Ecto neural progenitor cell (in vitro differentiated cells): ENCODE measurements around the gene SLC6A16.
"Not testable (repeated sequence)": the region's sequence is repeated elsewhere in the genome, so short reads cannot be mapped to it uniquely, and the experiment has no call there.

ENCODE experiments used
- DNase-seq: peaks from one replicate; pipeline ENCODE4 v3.0.0-alpha.2; 2018; ENCODE audit warnings: low spot score

The SLC6A16 gene

GRCh38 chr19:49331187-49331586 lies 6.2 kb upstream of the SLC6A16 start:
- DNase-seq = not testable (repeated sequence)

- DNase-seq = no peak
Measured at GRCh38 chr19:49328741-49329140, 3.8 kb upstream of the SLC6A16 start.

GRCh38 chr19:49327878-49328544 lies 3.0 kb upstream of the SLC6A16 start:
- DNase-seq = no peak

GRCh38 chr19:49326165-49326704 lies 1.2 kb upstream of the SLC6A16 start:
- DNase-seq = no peak

DNA sequence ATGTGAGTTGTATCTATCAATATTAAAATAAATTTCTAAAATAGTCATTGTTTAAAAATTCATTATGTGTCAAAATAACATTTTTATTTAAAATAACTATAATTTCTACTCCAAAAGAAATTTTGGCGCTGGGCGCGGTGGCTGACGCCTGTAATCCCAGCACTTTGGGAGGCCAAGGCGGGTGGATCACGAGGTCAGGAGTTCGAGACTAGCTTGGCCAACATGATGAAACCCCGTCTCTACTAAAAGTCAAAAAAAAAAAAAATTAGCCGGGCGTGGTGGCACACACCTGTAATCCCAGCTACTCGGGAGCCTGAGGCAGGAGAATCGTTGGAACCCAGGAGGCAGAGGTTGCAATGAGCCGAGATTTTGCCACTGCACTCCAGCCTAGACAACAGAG lies 765 bp upstream of the SLC6A16 start:
- not testable (repeated sequence) for DNase-seq

DNA sequence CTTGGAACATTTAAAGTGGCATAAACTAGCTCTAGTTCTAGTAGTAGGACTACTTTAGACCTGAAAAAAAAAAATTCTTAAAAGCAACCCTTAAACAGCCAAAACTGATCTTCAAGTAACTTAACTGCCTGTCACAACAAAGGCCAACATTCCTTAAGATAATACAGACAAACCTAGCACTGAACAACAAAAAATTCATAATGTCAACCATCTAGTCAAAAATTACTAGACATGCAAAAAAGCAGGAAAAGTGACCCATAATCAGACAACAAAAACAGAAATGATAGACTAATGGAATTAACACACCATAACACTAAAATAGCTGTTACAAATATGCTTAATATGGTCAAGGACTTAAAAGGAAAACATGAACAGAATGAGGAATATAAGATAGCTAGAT lies 6.7 kb downstream of the SLC6A16 start:
- no peak for DNase-seq

DNA sequence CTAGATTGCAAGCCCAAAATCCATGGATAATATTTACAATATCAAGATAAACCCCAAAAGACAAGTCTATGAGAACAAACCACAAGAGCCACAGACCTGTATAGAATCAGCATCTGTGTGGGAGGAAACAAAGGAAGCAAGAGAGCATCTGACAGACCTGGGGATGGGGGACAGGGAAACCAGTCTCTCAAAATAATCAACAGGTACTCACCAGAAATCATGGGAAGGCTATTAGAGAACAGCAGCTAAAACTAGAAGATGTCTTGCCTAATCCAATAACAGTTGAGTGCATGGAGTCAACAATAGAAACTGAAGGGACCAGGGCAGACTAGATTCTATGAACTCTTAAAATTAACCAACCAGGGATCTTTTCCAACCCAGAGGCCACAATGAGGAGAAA lies 8.7 kb downstream of the SLC6A16 start:
- no peak for DNase-seq

- no peak for DNase-seq
Measured at GRCh38 chr19:49315111-49315510, 9.9 kb downstream of the SLC6A16 start.

DNA sequence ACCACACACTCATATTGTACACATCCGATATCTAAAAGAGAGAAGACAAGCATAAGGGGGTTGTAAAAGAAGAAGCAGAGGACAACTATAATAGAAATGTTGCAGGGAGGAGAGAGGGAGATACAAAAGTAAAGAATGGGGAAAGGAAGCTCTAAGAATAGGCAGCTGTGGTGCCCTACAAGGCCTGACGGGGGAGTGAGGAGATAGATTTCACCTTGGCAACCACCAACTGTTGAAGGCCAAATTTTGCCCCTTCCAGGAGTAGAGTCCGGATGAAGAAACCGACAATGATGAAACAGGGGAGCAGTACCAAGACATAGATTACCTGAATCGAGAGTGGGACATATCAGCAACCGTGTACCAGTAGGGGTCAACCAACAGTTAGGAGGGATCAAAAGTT lies 15.9 kb downstream of the SLC6A16 start:
- DNase-seq = no peak

DNA sequence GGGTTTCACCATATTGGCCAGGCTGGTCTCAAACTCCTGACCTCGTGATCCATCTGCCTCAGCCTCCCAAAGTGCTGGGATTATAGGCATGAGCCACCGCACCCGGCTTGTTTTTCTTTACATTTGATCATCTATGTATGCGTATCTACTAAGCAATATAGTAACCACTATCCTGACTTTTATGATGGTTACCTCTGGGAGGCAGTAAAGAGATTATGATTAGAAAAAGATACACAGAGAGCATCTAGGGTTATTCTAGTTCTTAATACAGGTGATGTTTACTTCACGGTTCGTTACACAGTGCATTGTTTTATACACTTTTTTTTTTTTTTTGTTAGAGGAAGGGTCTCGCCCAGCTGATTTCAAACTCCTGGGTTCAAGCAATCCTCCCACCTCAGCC lies 18.3 kb downstream of the SLC6A16 start:
- DNase-seq = not testable (repeated sequence)

DNA sequence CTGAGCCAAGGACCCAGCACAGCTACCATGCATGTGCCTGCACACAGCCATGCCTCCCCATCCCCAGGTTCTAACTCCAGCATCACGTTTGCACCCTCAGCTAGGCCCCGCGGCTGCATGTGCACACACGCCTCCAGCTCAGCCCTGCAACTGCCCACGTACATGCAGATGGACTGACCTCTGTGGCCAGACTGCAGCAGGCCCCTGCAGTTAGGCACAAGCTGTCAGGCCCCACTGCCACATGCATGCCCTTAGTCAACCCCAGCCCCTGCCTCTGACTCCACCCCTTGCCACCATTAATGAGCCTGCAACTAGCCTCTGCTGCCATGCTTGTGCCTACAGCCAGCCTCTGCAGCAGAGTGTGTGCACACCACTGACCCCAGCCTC lies 23.1 kb downstream of the SLC6A16 start:
- no peak for DNase-seq

DNA sequence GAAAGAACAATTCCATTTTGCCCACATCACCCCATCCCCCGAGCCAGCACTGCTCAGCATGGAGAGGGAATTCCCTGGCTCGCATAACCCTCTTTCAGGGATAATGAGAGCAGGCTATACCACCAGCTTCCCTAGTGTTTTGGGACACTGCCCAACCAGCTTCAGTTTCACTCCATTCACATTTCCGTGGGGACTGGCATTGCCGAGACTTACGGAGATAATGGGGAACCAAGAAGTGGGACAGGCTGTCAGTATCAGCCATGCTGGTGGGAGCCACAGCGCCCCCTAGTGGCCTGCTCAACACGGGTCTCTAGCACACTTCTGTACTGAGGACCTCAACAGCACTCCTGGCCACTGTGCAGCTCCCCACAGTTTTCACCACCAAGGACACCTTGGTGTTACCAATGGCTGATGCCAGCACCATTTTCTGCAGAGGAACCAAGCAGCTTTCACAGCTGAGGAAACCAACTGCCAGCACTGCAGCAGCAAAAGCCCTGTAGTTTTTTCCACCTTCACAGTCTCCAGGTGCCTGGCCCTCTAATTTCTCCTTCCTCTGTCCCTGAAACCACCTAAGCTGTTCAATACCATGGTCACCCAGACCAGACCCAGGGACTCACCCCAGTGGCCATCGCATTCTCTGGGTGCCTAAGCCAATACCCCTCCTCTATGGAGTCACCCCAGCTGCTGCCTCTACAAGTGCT lies 23.7 kb downstream of the SLC6A16 start:
- peak; percentile 88 for DNase-seq

GRCh38 chr19:49298653-49299052 lies 26.3 kb downstream of the SLC6A16 start:
- not testable (repeated sequence) for DNase-seq

DNA sequence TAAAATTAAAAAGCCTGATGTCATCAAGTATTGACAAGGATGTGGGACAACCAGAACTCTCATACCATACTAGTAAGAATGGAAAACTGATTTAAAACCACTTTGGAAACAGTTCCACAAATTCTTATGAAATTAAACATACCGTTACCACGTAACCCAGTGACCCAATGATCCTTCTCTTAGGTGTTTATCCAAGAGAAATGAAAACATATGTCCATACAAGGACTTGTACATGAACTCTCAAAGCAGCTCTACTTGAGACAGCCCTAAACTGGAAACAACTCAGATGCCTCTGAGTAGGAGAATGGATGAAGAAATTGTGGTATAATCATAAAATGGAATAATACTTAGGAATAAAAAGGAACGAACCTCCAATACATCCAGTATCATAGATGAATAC lies 27.6 kb downstream of the SLC6A16 start:
- DNase-seq = no peak

- DNase-seq = no peak
Measured at GRCh38 chr19:49295208-49295880, 29.6 kb downstream of the SLC6A16 start.

DNA sequence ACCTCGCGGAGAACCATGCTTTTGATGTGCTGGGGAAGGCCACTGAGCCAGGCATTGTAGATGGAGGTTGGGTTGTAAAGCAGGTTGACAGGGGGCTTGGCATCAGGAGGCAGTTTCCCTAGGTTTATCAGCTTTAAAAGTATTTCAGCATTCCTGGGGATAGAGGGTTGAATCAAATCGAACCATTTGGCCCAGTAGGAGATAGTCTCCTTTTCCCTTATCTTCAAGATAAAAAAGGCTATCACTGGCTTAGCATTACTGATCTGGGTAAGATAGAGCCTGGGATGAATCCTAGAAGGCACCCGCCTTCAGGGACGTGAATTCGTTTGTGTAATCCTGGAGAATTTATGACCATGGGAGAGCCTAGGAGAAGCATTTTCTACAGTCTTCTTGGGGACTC lies 30.6 kb downstream of the SLC6A16 start:
- DNase-seq = no peak

DNA sequence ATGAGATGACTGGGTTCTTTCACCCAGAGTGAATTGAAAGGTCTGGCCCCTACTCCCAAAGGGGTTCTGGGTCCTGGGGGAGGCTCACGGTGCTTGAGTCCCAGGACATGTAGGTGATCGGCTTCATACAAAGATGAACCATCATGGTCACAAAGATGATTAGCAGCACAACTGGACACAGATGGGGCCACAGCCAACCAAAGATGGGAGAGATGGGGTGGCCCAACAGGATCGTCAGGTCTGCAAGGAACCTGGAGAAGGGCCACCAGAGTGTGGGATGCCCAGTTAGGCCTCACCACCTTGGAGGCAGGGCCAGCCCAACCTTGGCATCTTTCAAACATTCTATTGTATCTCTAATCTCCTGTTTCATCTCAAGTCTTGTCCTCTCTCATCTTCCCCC lies 34.5 kb downstream of the SLC6A16 start:
- no peak for DNase-seq

DNA sequence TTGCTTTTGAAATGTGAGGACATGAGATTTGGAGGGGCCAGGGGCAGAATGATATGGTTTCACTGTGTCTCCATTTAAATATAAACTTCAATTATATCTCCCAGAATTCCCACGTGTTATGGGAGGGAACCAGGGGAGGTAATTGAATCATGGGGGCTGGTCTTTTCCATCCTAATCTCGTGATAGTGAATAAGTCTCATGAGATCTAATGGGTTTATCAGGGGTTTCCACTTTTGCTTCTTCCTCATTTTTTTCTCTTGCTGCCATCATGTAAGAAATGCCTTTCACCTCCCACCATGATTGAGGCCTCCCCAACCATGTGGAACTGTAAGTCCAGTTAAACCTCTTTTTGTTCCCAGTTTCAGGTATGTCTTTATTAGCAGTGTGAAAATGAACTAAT lies 35.7 kb downstream of the SLC6A16 start:
- DNase-seq = not testable (repeated sequence)

DNA sequence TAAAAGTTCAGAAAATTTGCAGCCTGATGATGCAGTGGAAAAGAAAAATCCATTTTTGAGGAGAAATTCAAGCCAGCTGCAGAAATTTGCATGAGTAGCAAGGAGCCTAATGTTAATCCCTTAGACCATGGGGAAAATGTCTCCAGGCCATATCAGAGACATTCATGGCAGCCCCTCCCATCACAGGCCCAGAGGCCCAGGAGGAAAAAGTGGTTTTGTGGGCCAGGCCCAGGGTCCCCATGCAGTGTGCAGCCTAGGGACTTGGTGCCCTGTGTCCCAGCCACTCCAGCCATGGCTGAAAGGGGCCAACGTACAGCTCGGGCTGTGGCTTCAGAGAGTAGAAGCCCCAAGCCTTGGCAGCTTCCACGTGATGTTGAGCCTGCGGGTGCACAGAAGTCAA lies 36.8 kb downstream of the SLC6A16 start:
- DNase-seq = not testable (repeated sequence)

DNA sequence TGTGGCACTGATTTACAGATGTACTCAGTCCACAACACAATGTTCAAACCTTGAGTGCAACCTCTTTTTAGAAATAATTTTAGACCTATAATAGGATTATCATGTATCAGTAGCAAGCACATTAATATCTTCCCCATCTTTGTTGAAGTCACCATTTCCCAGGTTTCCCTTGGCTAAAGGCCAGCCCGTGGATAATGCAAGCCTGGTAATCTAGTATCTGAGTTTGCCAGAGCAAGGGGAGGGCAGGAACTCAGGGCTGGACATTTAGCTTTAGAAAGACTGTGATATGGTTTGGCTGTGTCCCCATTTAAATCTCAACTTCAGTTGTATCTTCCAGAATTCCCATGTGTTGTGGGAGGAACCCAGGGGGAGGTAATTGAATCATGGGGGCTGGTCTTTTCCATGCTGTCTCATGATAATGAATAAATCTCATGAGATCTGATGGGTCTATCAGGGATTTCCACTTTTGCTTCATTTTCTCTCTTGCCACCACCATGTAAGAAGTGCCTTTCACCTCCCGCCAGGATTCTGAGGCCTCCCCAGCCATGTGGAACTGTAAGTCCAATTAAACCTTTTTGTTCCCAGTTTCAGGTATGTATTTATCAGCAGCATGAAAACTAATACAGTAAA lies 37.7 kb downstream of the SLC6A16 start:
- DNase-seq = no peak

DNA sequence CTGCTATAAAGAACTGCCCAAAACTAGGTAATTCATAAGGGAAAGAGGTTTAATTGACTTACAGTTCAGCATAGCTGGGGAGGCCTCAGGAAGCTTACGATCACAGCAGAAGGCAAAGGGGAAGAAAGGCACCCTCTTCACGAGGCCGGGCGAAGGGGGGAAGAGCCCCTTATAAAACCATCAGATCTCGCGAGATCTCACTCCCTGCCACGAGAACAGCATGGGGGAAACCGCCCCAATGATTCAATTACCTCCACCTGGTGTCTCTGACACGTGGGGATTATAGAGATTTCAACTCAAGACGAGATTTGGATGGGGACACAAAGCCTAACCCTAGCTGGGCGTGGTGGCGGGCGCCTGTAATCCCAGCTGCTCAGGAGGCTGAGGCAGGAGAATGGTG lies 42.8 kb downstream of the SLC6A16 start:
- DNase-seq = no peak

DNA sequence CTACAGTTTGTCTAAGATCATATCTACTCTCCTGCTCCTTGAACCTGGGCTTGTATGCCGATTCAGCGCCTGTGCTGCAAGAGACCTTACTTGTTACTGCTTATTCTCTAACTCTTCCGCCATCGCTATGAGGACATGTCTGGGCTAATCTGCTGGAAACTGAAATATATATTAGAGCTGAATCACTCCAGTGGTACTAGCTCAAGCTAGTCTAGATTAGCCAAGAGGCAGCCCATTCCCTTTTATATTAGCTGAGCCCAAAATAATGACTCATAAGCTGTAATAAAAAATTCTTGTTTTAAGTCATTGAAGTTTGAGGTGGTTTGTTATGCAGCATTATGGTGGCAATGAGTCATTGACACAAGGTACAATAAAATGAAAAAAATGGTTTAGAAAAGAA lies 52.8 kb downstream of the SLC6A16 start:
- DNase-seq = no peak
